ENCODE results near the gene MPPED2. TPM values are rescaled to one million over a fixed set of nuclear protein-coding genes. Genes with fewer than 3 reads are reported as not detected.

Gene MPPED2
- total and polyA plus RNA-seq, 2 of the 13 experiments (the other 11 are each of a cell fraction or from before 2014, with no cell fraction given) = not detected

DNA sequence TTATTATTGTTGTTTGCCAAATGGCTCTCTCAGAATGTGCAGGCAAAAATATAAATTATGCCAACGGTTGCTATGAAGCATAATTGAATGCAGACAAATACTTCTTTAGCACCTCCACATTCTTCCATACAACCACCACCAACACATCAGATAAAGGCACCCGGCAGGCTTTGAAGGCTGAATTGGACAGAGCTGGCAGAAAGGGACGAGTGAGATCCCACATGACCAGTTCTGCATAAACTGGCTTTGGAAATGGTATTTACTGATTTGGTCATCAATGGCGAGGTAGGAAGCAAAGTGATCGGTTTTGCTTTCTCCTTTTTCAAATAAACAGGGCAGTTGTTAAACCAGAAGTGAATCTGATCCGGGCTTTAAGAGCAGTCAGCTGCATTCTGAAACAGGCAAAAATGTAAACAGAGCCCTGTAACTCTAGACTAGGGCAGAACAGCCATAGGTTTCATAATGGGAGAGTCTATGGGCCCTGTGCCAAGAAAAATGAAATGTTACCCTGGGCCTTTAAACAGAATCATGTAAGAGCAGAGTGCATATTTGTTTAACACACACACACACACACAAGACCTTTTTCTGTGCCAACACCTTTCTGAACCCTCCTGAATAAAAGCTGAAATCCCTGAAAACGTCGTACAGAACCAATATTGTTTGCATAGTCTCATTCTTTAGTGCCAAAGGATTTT is 97.7 kb downstream of the MPPED2 start (continued):
- TF ChIP-seq, protein P1, sequence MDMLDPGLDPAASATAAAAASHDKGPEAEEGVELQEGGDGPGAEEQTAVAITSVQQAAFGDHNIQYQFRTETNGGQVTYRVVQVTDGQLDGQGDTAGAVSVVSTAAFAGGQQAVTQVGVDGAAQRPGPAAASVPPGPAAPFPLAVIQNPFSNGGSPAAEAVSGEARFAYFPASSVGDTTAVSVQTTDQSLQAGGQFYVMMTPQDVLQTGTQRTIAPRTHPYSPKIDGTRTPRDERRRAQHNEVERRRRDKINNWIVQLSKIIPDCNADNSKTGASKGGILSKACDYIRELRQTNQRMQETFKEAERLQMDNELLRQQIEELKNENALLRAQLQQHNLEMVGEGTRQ (IDR thresholded peaks at IDR 0.05; ENCODE audit: low read depth, low read length) = no peak
- TF ChIP-seq, protein P1 (CRISPR knock-in tag; IDR thresholded peaks at IDR 0.05; ENCODE audit: borderline replicate concordance) = no peak
- TF ChIP-seq, protein P2, sequence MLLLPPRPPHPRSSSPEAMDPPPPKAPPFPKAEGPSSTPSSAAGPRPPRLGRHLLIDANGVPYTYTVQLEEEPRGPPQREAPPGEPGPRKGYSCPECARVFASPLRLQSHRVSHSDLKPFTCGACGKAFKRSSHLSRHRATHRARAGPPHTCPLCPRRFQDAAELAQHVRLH (CRISPR knock-in tag; IDR thresholded peaks at IDR 0.05; ENCODE audit: borderline replicate concordance, low read depth) = no peak
- TF ChIP-seq PAWR (CRISPR knock-in tag; IDR thresholded peaks at IDR 0.05; ENCODE audit: borderline replicate concordance) (no peak), SRSF9 (IDR thresholded peaks at IDR 0.05; ENCODE audit: borderline replicate concordance, insufficient read depth, low read depth, low read length, poor library complexity, severe bottlenecking) (no peak), ZBTB7A (CRISPR knock-in tag; IDR thresholded peaks at IDR 0.05) (no peak), ZNF720 (CRISPR knock-in tag; IDR thresholded peaks at IDR 0.05) (no peak), JARID2 (CRISPR knock-in tag; IDR thresholded peaks at IDR 0.05; ENCODE audit: insufficient replicate concordance) (no peak), ZNF24 (IDR thresholded peaks at IDR 0.05) (peak; percentile 57; the same call in 1 of the 2 replicates), PTBP1 (IDR thresholded peaks at IDR 0.05; ENCODE audit: low read depth, low read length, poor library complexity, severe bottlenecking) (no peak), ZFP1 (CRISPR knock-in tag; IDR thresholded peaks at IDR 0.05) (peak; percentile 58; the same call in 1 of the 2 replicates), TRIM24 (CRISPR knock-in tag; IDR thresholded peaks at IDR 0.05) (no peak), PITX1 (CRISPR knock-in tag; IDR thresholded peaks at IDR 0.05) (no peak), SMARCC2 (IDR thresholded peaks at IDR 0.05) (no peak), PAX8 (CRISPR knock-in tag; IDR thresholded peaks at IDR 0.05; ENCODE audit: borderline replicate concordance) (no peak)
- TF ChIP-seq, protein P3, sequence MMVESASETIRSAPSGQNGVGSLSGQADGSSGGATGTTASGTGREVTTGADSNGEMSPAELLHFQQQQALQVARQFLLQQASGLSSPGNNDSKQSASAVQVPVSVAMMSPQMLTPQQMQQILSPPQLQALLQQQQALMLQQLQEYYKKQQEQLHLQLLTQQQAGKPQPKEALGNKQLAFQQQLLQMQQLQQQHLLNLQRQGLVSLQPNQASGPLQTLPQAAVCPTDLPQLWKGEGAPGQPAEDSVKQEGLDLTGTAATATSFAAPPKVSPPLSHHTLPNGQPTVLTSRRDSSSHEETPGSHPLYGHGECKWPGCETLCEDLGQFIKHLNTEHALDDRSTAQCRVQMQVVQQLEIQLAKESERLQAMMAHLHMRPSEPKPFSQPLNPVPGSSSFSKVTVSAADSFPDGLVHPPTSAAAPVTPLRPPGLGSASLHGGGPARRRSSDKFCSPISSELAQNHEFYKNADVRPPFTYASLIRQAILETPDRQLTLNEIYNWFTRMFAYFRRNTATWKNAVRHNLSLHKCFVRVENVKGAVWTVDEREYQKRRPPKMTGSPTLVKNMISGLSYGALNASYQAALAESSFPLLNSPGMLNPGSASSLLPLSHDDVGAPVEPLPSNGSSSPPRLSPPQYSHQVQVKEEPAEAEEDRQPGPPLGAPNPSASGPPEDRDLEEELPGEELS (CRISPR knock-in tag; IDR thresholded peaks at IDR 0.05) = peak; percentile 66; the same call in 1 of the 2 replicates
- TF ChIP-seq, protein P4, sequence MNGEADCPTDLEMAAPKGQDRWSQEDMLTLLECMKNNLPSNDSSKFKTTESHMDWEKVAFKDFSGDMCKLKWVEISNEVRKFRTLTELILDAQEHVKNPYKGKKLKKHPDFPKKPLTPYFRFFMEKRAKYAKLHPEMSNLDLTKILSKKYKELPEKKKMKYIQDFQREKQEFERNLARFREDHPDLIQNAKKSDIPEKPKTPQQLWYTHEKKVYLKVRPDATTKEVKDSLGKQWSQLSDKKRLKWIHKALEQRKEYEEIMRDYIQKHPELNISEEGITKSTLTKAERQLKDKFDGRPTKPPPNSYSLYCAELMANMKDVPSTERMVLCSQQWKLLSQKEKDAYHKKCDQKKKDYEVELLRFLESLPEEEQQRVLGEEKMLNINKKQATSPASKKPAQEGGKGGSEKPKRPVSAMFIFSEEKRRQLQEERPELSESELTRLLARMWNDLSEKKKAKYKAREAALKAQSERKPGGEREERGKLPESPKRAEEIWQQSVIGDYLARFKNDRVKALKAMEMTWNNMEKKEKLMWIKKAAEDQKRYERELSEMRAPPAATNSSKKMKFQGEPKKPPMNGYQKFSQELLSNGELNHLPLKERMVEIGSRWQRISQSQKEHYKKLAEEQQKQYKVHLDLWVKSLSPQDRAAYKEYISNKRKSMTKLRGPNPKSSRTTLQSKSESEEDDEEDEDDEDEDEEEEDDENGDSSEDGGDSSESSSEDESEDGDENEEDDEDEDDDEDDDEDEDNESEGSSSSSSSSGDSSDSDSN (CRISPR knock-in tag; IDR thresholded peaks at IDR 0.05) = no peak
- TF ChIP-seq, protein P5, sequence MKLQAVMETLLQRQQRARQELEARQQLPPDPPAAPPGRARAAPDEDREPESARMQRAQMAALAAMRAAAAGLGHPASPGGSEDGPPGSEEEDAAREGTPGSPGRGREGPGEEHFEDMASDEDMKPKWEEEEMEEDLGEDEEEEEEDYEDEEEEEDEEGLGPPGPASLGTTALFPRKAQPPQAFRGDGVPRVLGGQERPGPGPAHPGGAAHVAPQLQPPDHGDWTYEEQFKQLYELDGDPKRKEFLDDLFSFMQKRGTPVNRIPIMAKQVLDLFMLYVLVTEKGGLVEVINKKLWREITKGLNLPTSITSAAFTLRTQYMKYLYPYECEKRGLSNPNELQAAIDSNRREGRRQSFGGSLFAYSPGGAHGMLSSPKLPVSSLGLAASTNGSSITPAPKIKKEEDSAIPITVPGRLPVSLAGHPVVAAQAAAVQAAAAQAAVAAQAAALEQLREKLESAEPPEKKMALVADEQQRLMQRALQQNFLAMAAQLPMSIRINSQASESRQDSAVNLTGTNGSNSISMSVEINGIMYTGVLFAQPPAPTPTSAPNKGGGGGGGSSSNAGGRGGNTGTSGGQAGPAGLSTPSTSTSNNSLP (IDR thresholded peaks at IDR 0.05; ENCODE audit: low read depth, low read length) = no peak
- TF ChIP-seq, protein P6, sequence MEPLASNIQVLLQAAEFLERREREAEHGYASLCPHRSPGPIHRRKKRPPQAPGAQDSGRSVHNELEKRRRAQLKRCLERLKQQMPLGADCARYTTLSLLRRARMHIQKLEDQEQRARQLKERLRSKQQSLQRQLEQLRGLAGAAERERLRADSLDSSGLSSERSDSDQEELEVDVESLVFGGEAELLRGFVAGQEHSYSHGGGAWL (CRISPR knock-in tag; IDR thresholded peaks at IDR 0.05) = no peak
- TF ChIP-seq, protein P7, sequence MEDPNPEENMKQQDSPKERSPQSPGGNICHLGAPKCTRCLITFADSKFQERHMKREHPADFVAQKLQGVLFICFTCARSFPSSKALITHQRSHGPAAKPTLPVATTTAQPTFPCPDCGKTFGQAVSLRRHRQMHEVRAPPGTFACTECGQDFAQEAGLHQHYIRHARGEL (CRISPR knock-in tag; IDR thresholded peaks at IDR 0.05) = no peak
